CD4-positive, alpha-beta T cell treated with Interleukin-17A for 4 hours (primary cell): Measurements from ENCODE around the gene DYNC1I2.

Experiments
- DNase-seq: peaks from one replicate; pipeline ENCODE4 v3.0.0-alpha.2; 2020; ENCODE audit warnings: mixed read lengths

The DYNC1I2 gene

GRCh38 chr2:171687287-171688128, at the start of gene DYNC1I2:
Gene DYNC1I2 (plus strand): TSS chr2:171687469. CDS start chr2:171690156, 2,687 bp downstream.
- peak; percentile 80 for DNase-seq

GRCh38 chr2:171651667-171652415, 35.4 kb upstream of the DYNC1I2 start:
- DNase-seq: no peak

- DNase-seq: no peak
These were observed 34.9 kb upstream of the DYNC1I2 start for GRCh38 chr2:171652416-171652785.

GRCh38 chr2:171655586-171655985, 31.7 kb upstream of the DYNC1I2 start:
- no peak for DNase-seq

GRCh38 chr2:171667041-171667440, 20.2 kb upstream of the DYNC1I2 start:
- DNase-seq: no peak

- DNase-seq: no peak
These were observed 19.1 kb upstream of the DYNC1I2 start for GRCh38 chr2:171668183-171668582.

- DNase-seq: no peak
These were observed 18.1 kb upstream of the DYNC1I2 start for GRCh38 chr2:171669121-171669520.

- DNase-seq: no peak
These were observed 16.6 kb upstream of the DYNC1I2 start for GRCh38 chr2:171670655-171671054.

- DNase-seq: no peak
These were observed 15.4 kb upstream of the DYNC1I2 start for GRCh38 chr2:171671867-171672266.

- DNase-seq: no peak
These were observed 13.4 kb upstream of the DYNC1I2 start for GRCh38 chr2:171673905-171674304.

GRCh38 chr2:171675810-171676345, 11.4 kb upstream of the DYNC1I2 start:
- DNase-seq: no peak

GRCh38 chr2:171678619-171679018, 8.7 kb upstream of the DYNC1I2 start:
- DNase-seq: no peak

GRCh38 chr2:171688129-171688465, 828 bp downstream of the DYNC1I2 start:
- DNase-seq: no peak

- no peak for DNase-seq
These were observed 5.1 kb downstream of the DYNC1I2 start for GRCh38 chr2:171692331-171692730.

GRCh38 chr2:171702781-171703556, 15.7 kb downstream of the DYNC1I2 start:
- DNase-seq: no peak

- DNase-seq: no peak
These were observed 16.5 kb downstream of the DYNC1I2 start for GRCh38 chr2:171703574-171704347.

- DNase-seq: no peak
These were observed 19.0 kb downstream of the DYNC1I2 start for GRCh38 chr2:171706152-171706803.

GRCh38 chr2:171707752-171708151, 20.5 kb downstream of the DYNC1I2 start:
- DNase-seq: no peak

- no peak for DNase-seq
These were observed 21.9 kb downstream of the DYNC1I2 start for GRCh38 chr2:171709011-171709685.

GRCh38 chr2:171711351-171711750, 24.1 kb downstream of the DYNC1I2 start:
- no peak for DNase-seq

- DNase-seq: no peak
These were observed 24.8 kb downstream of the DYNC1I2 start for GRCh38 chr2:171712051-171712450.
